SU-DHL-6 (cell line): ENCODE results near the gene FAM98B.

Source experiments
- H2AFZ ChIP-seq: fragments of 200-600 bp; sonication (generic); 2 replicates; pipeline ENCODE4 v1.6.1; 2014; ENCODE audit warnings: low read depth, mild to moderate bottlenecking, moderate library complexity, mixed read lengths, antibody characterized with exemption, low read length; ENCODE audit not compliant: severe bottlenecking
- H3F3A ChIP-seq: fragments of 200-600 bp; shearing (Covaris generic); 2 replicates; pipeline ENCODE4 v1.6.0; 2016; ENCODE audit warnings: antibody characterized with exemption, mild to moderate bottlenecking; ENCODE audit not compliant: insufficient read depth
- H3K27ac ChIP-seq: fragments of 200-600 bp; sonication (generic); 2 replicates; pipeline ENCODE4 v1.5.1; 2016; ENCODE audit warnings: low read depth, mild to moderate bottlenecking, low read length, moderate library complexity, mixed read lengths
- H3K27me3 ChIP-seq: fragments of 200-600 bp; sonication (generic), shearing (Covaris generic); 2 replicates; pipeline ENCODE4 v1.6.0; 2014; ENCODE audit warnings: mild to moderate bottlenecking, low read length
- H3K36me3 ChIP-seq: fragments of 200-600 bp; sonication (generic); 2 replicates; pipeline ENCODE4 v1.6.1; 2014; ENCODE audit warnings: mild to moderate bottlenecking, low read length, mixed read lengths
- H3K4me2 ChIP-seq: fragments of 300-600, 200-600 bp; shearing (Covaris generic), sonication (generic); 2 replicates; pipeline ENCODE4 v1.6.0; 2014; ENCODE audit warnings: low read length, low read depth, mild to moderate bottlenecking; ENCODE audit not compliant: poor library complexity, severe bottlenecking
- H3K4me3 ChIP-seq: fragments of 200-600 bp; sonication (generic); 2 replicates; pipeline ENCODE4 v1.5.1; 2014; ENCODE audit warnings: antibody characterized with exemption, low read length, mild to moderate bottlenecking, mixed read lengths; ENCODE audit not compliant: insufficient read depth, poor library complexity, severe bottlenecking
- H3K79me2 ChIP-seq: fragments of 200-600 bp; sonication (generic); 2 replicates; pipeline ENCODE4 v1.6.1; 2014; ENCODE audit warnings: mild to moderate bottlenecking, low read length, moderate library complexity; ENCODE audit not compliant: insufficient read depth
- H3K9ac ChIP-seq: fragments of 200-600 bp; sonication (generic); 2 replicates; pipeline ENCODE4 v1.7.0; 2014; ENCODE audit warnings: mild to moderate bottlenecking, low read length
- H3K9me2 ChIP-seq: fragments of 200-600 bp; sonication (generic); replicated peaks from 2 replicates; pipeline ENCODE4 v1.6.1; 2014; ENCODE audit warnings: low read length; ENCODE audit not compliant: insufficient read depth
- H3K9me3 ChIP-seq: fragments of 200-600 bp; sonication (generic); 2 replicates; pipeline ENCODE4 v1.6.1; 2014; ENCODE audit warnings: low read length, mixed read lengths; ENCODE audit not compliant: insufficient read depth
- H4K20me1 ChIP-seq: fragments of 200-600 bp; sonication (generic); 2 replicates; pipeline ENCODE4 v1.6.1; 2014; ENCODE audit warnings: low read depth, mild to moderate bottlenecking, antibody characterized with exemption, low read length, moderate library complexity, mixed read lengths
- EZH2phosphoT487 ChIP-seq: fragments of 200-600 bp; sonication (generic), shearing (Covaris generic); conservative IDR thresholded peaks from 2 replicates; pipeline ENCODE4 v1.6.1; 2018; ENCODE audit warnings: mild to moderate bottlenecking, antibody characterized with exemption, low read length, moderate library complexity, mixed read lengths
- TF ChIP-seq, protein P1 (sequence below): fragments of 200-600 bp; sonication (generic); IDR thresholded peaks from one replicate; pipeline ENCODE4 v1.5.1; 2017; ENCODE audit warnings: antibody characterized with exemption, mild to moderate bottlenecking, low read length, moderate library complexity; ENCODE audit not compliant: insufficient read depth, poor library complexity, severe bottlenecking

The FAM98B gene

DNA sequence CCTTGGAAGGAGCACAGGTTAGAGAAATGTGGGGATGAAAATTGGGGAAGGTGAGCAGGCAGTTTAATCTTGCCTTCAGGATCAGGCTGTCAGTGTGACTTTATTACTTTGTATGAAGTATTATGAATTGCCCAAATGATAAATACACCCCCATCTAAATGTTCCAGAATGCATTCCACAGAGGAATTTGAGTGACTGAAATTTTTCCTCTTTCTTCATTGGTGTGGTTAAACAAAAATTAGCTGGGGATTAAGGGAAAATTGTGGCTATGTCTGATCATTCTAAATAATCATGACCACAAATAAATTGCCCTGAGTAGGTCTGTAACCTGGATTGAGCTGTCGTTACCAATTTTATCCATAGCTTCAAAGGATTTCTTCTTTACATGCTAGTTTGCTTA is 33.5 kb downstream of the FAM98B start:
- H3F3A ChIP-seq = no peaks in the 10 kb centered on the region
- H3K9me3 ChIP-seq = no peaks in the 10 kb centered on the region
- TF ChIP-seq, protein P1, sequence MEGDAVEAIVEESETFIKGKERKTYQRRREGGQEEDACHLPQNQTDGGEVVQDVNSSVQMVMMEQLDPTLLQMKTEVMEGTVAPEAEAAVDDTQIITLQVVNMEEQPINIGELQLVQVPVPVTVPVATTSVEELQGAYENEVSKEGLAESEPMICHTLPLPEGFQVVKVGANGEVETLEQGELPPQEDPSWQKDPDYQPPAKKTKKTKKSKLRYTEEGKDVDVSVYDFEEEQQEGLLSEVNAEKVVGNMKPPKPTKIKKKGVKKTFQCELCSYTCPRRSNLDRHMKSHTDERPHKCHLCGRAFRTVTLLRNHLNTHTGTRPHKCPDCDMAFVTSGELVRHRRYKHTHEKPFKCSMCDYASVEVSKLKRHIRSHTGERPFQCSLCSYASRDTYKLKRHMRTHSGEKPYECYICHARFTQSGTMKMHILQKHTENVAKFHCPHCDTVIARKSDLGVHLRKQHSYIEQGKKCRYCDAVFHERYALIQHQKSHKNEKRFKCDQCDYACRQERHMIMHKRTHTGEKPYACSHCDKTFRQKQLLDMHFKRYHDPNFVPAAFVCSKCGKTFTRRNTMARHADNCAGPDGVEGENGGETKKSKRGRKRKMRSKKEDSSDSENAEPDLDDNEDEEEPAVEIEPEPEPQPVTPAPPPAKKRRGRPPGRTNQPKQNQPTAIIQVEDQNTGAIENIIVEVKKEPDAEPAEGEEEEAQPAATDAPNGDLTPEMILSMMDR = no peak
- no peak for TF ChIP-seq EZH2phosphoT487
- no peaks in the 10 kb centered on the region for H4K20me1 ChIP-seq
- H3K79me2 ChIP-seq = no peaks in the 10 kb centered on the region
- H3K27me3 ChIP-seq = no peaks in the 10 kb centered on the region
- no peaks in the 10 kb centered on the region for H3K9me2 ChIP-seq
- H2AFZ ChIP-seq = no peak overlapping the region
- no peak overlapping the region for H3K4me3 ChIP-seq
- no peak overlapping the region for H3K27ac ChIP-seq
- no peak overlapping the region for H3K4me2 ChIP-seq
- peaks cover 10% of the 10 kb centered on the region; the same call in 1 of the 2 replicates for H3K36me3 ChIP-seq
- H3K9ac ChIP-seq = no peak overlapping the region

DNA sequence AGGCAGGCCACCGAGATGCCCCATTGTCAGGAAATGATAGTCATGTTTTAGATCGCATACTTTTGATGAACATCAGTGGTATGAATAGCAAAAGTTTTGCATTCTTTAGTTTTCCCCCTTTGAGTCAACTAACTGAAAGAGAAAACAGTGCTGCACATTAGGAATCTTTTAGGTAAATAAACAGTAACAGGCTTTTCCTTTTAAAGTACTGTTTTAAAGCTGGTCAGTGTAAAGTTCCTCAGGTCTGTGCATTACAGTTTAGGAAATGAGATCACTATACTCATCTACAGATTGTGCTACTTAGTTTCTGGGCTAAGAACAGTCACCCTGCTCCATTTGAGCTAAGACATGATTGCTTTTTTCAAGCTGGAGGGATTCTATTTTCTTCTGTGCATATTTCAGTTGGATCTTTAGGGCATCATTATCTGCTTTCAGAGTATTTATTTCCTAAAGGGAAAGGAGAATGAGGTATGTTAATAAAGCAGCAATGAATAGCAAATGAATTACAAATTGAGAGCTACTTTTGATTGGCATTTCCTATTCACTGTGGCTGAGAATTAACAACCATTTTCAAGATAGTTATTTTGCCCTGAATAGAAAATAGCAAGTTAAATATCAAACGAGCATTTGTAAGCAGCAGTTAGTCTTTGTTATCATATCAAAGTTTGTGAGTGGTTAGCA is 36.5 kb downstream of the FAM98B start:
- Histone ChIP-seq H3K9me3 (no peaks in the 10 kb centered on the region), H3K27ac (no peak overlapping the region), H3K9me2 (no peaks in the 10 kb centered on the region), H3K27me3 (no peaks in the 10 kb centered on the region), H3K4me2 (no peak overlapping the region), H4K20me1 (no peaks in the 10 kb centered on the region), H3F3A (no peaks in the 10 kb centered on the region), H3K9ac (no peak overlapping the region), H3K4me3 (no peak overlapping the region), H3K79me2 (no peaks in the 10 kb centered on the region), H3K36me3 (peaks cover 10% of the 10 kb centered on the region; the same call in 1 of the 2 replicates), H2AFZ (no peak overlapping the region)
- no peak for TF ChIP-seq EZH2phosphoT487
- TF ChIP-seq, protein P1 = no peak

GRCh38 chr15:38496151-38496550 is 42.2 kb downstream of the FAM98B start:
- Histone ChIP-seq H4K20me1 (no peaks in the 10 kb centered on the region), H3F3A (no peaks in the 10 kb centered on the region), H3K79me2 (no peaks in the 10 kb centered on the region), H3K27me3 (no peaks in the 10 kb centered on the region), H3K9me2 (no peaks in the 10 kb centered on the region), H3K9me3 (no peaks in the 10 kb centered on the region), H3K36me3 (no peaks in the 10 kb centered on the region), H2AFZ (no peak overlapping the region), H3K4me2 (no peak overlapping the region), H3K9ac (no peak overlapping the region), H3K27ac (no peak overlapping the region), H3K4me3 (no peak overlapping the region)
- no peak for TF ChIP-seq EZH2phosphoT487
- TF ChIP-seq, protein P1 = no peak
